Keratinocyte (primary cell): ENCODE data around the gene SLC66A2. TPM values are rescaled to one million over a fixed set of nuclear protein-coding genes. Genes with fewer than 3 reads are reported as not detected.

Experiments
- DNase-seq: peaks from one replicate; pipeline ENCODE4 v3.0.0-alpha.2; 2011; ENCODE audit warnings: low read depth, missing footprints, low spot score
- FAIRE-seq: peaks from 2 replicates; lab custom pipeline; 2011; peaks lifted over from hg19 to GRCh38; lab: Jason Lieb, UNC
- H2AFZ ChIP-seq: 2 replicates; pipeline ENCODE4 v1.6.0; 2012; ENCODE audit warnings: low read length, control low read depth, inconsistent platforms; ENCODE audit not compliant: control insufficient read depth
- H3K27ac ChIP-seq: 2 replicates; pipeline ENCODE4 v1.5.1; 2011; ENCODE audit warnings: low read length; ENCODE audit not compliant: control insufficient read depth, insufficient read depth
- H3K27me3 ChIP-seq: 3 replicates; pipeline ENCODE4 v1.6.0; 2011; ENCODE audit warnings: low read length; ENCODE audit not compliant: control insufficient read depth, insufficient read depth; ENCODE audit errors: extremely low read depth
- H3K36me3 ChIP-seq, 2 experiments: 2 replicates in 1 of 2; 3 replicates in 1 of 2; pipeline ENCODE4 v1.5.1; 2011; ENCODE audit warnings: low read length in 2 of 2, mild to moderate bottlenecking in 1 of 2; ENCODE audit not compliant: control insufficient read depth in 2 of 2, insufficient read depth in 2 of 2; ENCODE audit errors: extremely low read depth in 1 of 2
- H3K4me1 ChIP-seq: 3 replicates; pipeline ENCODE4 v1.5.1; 2011; ENCODE audit warnings: low read length; ENCODE audit not compliant: control insufficient read depth, insufficient read depth; ENCODE audit errors: extremely low read depth
- H3K4me2 ChIP-seq: 3 replicates; pipeline ENCODE4 v1.6.0; 2011; ENCODE audit warnings: low read depth, low read length; ENCODE audit not compliant: control insufficient read depth, insufficient read depth; ENCODE audit errors: extremely low read depth
- H3K4me3 ChIP-seq, 3 experiments: fragments of 200-600 bp in 1 of 3; sonication (generic) in 1 of 3; 2 replicates in 2 of 3; 3 replicates in 1 of 3; pipeline ENCODE4 v1.5.1; 2011 to 2016; ENCODE audit warnings: low read length in 3 of 3, mild to moderate bottlenecking in 3 of 3, control low read depth in 2 of 3, inconsistent platforms in 1 of 3, low read depth in 1 of 3, mixed read lengths in 1 of 3, mixed run types in 1 of 3, moderate library complexity in 1 of 3; ENCODE audit not compliant: control insufficient read depth in 2 of 3, insufficient read depth in 2 of 3; ENCODE audit errors: extremely low read depth in 1 of 3
- H3K79me2 ChIP-seq: 2 replicates; pipeline ENCODE4 v1.6.0; 2012; ENCODE audit warnings: low read length; ENCODE audit not compliant: control insufficient read depth, insufficient read depth
- H3K9ac ChIP-seq: 3 replicates; pipeline ENCODE4 v1.6.0; 2011; ENCODE audit warnings: low read length; ENCODE audit not compliant: control insufficient read depth, insufficient read depth; ENCODE audit errors: extremely low read depth
- H3K9me1 ChIP-seq: 3 replicates; pipeline ENCODE4 v1.6.0; 2011; ENCODE audit warnings: low read length; ENCODE audit not compliant: control insufficient read depth, insufficient read depth; ENCODE audit errors: extremely low read depth
- H3K9me3 ChIP-seq: 2 replicates; pipeline ENCODE4 v1.5.1; 2012; ENCODE audit warnings: low read depth, low read length; ENCODE audit not compliant: control insufficient read depth
- H4K20me1 ChIP-seq: 3 replicates; pipeline ENCODE4 v1.6.0; 2011; ENCODE audit warnings: low read length; ENCODE audit not compliant: control insufficient read depth, insufficient read depth; ENCODE audit errors: extremely low read depth
- CTCF ChIP-seq, 3 experiments: IDR thresholded peaks in 1 of 3; conservative IDR thresholded peaks in 1 of 3; optimal IDR thresholded peaks in 1 of 3; 2 replicates in 2 of 3; 3 replicates in 1 of 3; pipeline versions ENCODE3 to v1.5.1; 2011; ENCODE audit warnings: low read length in 3 of 3, mild to moderate bottlenecking in 3 of 3, moderate library complexity in 2 of 3, control low read depth in 1 of 3, inconsistent platforms in 1 of 3; ENCODE audit not compliant: insufficient read depth in 2 of 3; ENCODE audit errors: extremely low read depth in 1 of 3
- EZH2 ChIP-seq: IDR thresholded peaks from one replicate; pipeline ENCODE4 v1.6.1; 2012; ENCODE audit warnings: inconsistent platforms, mild to moderate bottlenecking, low read length, moderate library complexity
- dilution Hi-C: fragments of 300-500 bp; cut with MboI; formaldehyde crosslinking; loops from one replicate; pipeline ENCODE4 v1.7.0; 2020; ENCODE audit warnings: low sequenced_read_pairs; ENCODE audit not compliant: extremely low pct_ligation_motif_present
- polyA plus RNA-seq, 5 experiments: library from polyadenylated mRNA; depleted of rRNA in 3 of 5; stranded (reverse) in 3 of 5; stranded (forward) in 1 of 5; unstranded in 1 of 5; fragments of >200 nt; gene quantifications; 1 replicate in 1 of 5; 2 replicates in 3 of 5; 3 replicates in 1 of 5; pipeline versions ENCODE4 v1.2.1 to v1.2.3, GENCODE V29; 2011 to 2012; ENCODE audit warnings: missing spikeins in 2 of 5, low read depth in 1 of 5, low replicate concordance in 1 of 5

SLC66A2 gene
- polyA plus RNA-seq, 1 donor (not counting 4 experiments of a cell fraction or from before 2014, with no cell fraction given) = 16.3 TPM

DNA sequence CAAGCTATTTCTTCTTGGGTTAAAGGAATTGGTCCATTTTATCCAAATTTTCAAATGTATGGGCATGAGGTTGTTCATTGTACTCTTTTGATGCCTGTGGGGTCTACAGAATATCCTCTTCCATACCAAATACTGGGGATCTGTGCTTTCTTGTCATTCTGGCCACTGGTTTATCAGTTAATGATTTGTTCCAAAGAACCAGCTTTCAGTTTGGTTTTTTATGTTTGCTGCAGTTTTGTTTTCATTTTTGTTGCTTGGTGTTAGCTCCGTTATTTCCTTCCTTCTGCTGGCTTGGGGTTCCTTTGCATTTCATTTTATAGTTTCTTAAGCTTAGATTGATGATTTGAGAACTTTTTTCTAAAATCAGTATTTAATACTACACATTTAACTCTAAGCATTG is 45.5 kb downstream of the SLC66A2 start:
- dilution Hi-C loops = no loop called here
- Histone ChIP-seq H3K4me2 (no peak overlapping the region), H3K9ac (no peak overlapping the region), H4K20me1 (no peaks in the 10 kb centered on the region), H3K79me2 (peaks cover 3% of the 10 kb centered on the region), H3K9me1 (no peaks in the 10 kb centered on the region), H3K27ac (no peak overlapping the region), H3K36me3 (peaks cover 9 to 15% of the 10 kb centered on the region in 2 experiments), H3K9me3 (no peaks in the 10 kb centered on the region), H3K4me1 (peaks cover 8% of the 10 kb centered on the region), H3K27me3 (no peaks in the 10 kb centered on the region), H3K4me3 (no peak overlapping the region), H2AFZ (no peak overlapping the region)
- FAIRE-seq (no peak), DNase-seq (no peak)
- TF ChIP-seq CTCF (optimal IDR thresholded peaks at IDR 0.05 in 1 of 3, IDR thresholded peaks at IDR 0.05 in 1 of 3, conservative IDR thresholded peaks at IDR 0.05 in 1 of 3; ENCODE audit: extremely low read depth in 1 of 3, insufficient read depth in 2 of 3, low read length in 3 of 3) (no peak), EZH2 (no peak)

GRCh38 chr18:79905389-79905911 is 46.0 kb downstream of the SLC66A2 start:
- no peaks in the 10 kb centered on the region for H3K79me2 ChIP-seq
- no peak overlapping the region for H3K4me2 ChIP-seq
- H3K9me3 ChIP-seq = no peaks in the 10 kb centered on the region
- FAIRE-seq = no peak
- no peak for DNase-seq
- H3K9ac ChIP-seq = no peak overlapping the region
- peaks cover 9 to 13% of the 10 kb centered on the region in 2 experiments for H3K36me3 ChIP-seq
- no peaks in the 10 kb centered on the region for H4K20me1 ChIP-seq
- H3K9me1 ChIP-seq = no peaks in the 10 kb centered on the region
- H3K27ac ChIP-seq = no peak overlapping the region
- no peak for TF ChIP-seq CTCF (optimal IDR thresholded peaks at IDR 0.05 in 1 of 3, IDR thresholded peaks at IDR 0.05 in 1 of 3, conservative IDR thresholded peaks at IDR 0.05 in 1 of 3; ENCODE audit: extremely low read depth in 1 of 3, insufficient read depth in 2 of 3, low read length in 3 of 3)
- no peak for TF ChIP-seq EZH2
- H3K4me1 ChIP-seq = peaks cover 8% of the 10 kb centered on the region
- no peak overlapping the region for H3K4me3 ChIP-seq
- dilution Hi-C loops = no loop called here
- H3K27me3 ChIP-seq = no peaks in the 10 kb centered on the region
- no peak overlapping the region for H2AFZ ChIP-seq
